Osteocyte (in vitro differentiated cells): Measurements from ENCODE around the gene SPRN. TPM values are rescaled to one million over a fixed set of nuclear protein-coding genes. Genes with fewer than 3 reads are reported as not detected.
"Not testable (repeated sequence)": the region's sequence is repeated elsewhere in the genome, so short reads cannot be mapped to it uniquely, and the experiment has no call there.

Experiments used
- DNase-seq: peaks from one replicate; pipeline ENCODE4 v3.0.0; 2021; ENCODE audit warnings: mixed read lengths; ENCODE audit not compliant: unreplicated experiment; ENCODE audit errors: extremely low spot score
- H3K27ac Mint-ChIP-seq: one replicate; pipeline ENCODE4 v1.8.0; 2021; ENCODE audit warnings: mild to moderate bottlenecking, mixed read lengths; ENCODE audit not compliant: unreplicated experiment
- H3K27me3 Mint-ChIP-seq: one replicate; pipeline ENCODE4 v1.8.0; 2021; ENCODE audit warnings: mixed read lengths; ENCODE audit not compliant: unreplicated experiment
- H3K36me3 Mint-ChIP-seq: one replicate; pipeline ENCODE4 v1.8.0; 2021; ENCODE audit warnings: mixed read lengths; ENCODE audit not compliant: unreplicated experiment
- H3K4me1 Mint-ChIP-seq: one replicate; pipeline ENCODE4 v1.8.0; 2021; ENCODE audit warnings: mixed read lengths; ENCODE audit not compliant: unreplicated experiment
- H3K4me3 Mint-ChIP-seq: one replicate; pipeline ENCODE4 v1.8.0; 2021; ENCODE audit warnings: mild to moderate bottlenecking, moderate library complexity, mixed read lengths; ENCODE audit not compliant: unreplicated experiment
- H3K9me3 Mint-ChIP-seq: one replicate; pipeline ENCODE4 v1.8.0; 2021; ENCODE audit warnings: mixed read lengths; ENCODE audit not compliant: unreplicated experiment
- total RNA-seq: library from RNA; stranded (reverse); gene quantifications from 2 replicates; pipeline ENCODE4 v1.2.1, GENCODE V29; 2021
- TF ChIP-seq, protein P1 (sequence below): fragments of 200-600 bp; sonication (generic); IDR thresholded peaks from 2 replicates; pipeline ENCODE4 v1.5.0; 2021; ENCODE audit warnings: antibody characterized with exemption, mild to moderate bottlenecking, moderate library complexity

SPRN gene
- total RNA-seq, 1 donor from 2014 or later: 2.2 TPM

DNA sequence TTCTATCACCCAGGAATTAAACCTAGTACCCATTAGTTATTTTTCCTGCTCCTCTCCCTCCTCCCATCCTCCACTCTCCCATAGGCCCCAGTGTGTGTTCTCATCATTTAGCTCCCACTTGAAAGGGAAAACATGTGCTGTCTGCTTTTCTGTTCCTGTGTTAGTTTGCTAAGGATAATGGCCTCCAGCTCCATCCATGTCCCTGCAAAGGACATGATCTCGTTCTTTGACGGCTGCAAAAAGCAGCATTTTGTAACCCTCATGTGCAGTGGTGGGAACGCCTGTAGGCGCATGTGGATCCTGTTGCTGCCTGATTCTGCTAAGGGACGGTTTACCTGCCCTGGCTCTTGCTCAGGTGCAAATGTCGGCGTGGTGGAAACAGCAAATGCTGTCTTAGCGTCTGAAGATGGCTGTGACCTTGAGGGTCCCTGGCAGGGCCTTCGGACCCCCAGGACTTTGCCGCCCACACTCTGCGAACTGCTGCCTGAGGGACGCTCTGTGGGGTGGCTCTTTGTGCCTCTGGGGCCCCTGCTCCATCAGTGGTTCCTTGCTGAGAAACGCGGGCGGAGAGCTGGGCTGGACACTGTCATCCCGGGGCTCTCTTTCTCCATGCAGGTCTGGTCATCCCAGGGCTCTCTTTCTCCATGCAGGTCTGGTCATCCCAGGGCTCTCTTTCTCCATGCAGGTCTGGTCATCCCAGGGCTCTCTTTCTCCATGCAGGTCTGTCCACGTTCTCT, 36.0 kb downstream of the SPRN start:
- DNase-seq: no peak
- no peaks in the 10 kb centered on the region for H3K9me3 Mint-ChIP-seq
- H3K36me3 Mint-ChIP-seq: peaks cover 3% of the 10 kb centered on the region
- no peaks in the 10 kb centered on the region for H3K27me3 Mint-ChIP-seq
- H3K27ac Mint-ChIP-seq: no peak overlapping the region
- TF ChIP-seq, protein P1, sequence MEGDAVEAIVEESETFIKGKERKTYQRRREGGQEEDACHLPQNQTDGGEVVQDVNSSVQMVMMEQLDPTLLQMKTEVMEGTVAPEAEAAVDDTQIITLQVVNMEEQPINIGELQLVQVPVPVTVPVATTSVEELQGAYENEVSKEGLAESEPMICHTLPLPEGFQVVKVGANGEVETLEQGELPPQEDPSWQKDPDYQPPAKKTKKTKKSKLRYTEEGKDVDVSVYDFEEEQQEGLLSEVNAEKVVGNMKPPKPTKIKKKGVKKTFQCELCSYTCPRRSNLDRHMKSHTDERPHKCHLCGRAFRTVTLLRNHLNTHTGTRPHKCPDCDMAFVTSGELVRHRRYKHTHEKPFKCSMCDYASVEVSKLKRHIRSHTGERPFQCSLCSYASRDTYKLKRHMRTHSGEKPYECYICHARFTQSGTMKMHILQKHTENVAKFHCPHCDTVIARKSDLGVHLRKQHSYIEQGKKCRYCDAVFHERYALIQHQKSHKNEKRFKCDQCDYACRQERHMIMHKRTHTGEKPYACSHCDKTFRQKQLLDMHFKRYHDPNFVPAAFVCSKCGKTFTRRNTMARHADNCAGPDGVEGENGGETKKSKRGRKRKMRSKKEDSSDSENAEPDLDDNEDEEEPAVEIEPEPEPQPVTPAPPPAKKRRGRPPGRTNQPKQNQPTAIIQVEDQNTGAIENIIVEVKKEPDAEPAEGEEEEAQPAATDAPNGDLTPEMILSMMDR: no peak
- H3K4me1 Mint-ChIP-seq: peaks cover under 1% of the 10 kb centered on the region
- no peak overlapping the region for H3K4me3 Mint-ChIP-seq

DNA sequence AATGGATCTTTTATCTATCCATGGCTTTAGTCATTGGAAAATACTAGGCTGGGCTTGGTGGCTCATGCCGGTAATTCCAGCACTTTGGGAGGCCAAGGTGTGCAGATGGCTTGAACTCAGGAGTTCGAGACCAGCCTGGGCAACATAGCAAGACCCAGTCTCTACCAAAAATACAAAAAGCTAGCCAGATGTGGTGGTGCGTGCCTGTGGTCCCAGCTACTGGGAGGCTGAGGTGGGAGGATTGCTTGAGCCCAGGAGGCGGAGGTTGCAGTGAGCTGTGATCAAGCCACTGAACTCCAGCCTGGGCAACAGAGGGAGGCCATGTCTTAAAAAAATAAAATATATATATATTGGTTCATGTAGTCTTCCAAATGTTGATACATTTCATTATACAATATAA, 37.5 kb downstream of the SPRN start:
- not testable (repeated sequence) for H3K4me1 Mint-ChIP-seq, H3K4me3 Mint-ChIP-seq, H3K36me3 Mint-ChIP-seq, H3K27ac Mint-ChIP-seq, H3K27me3 Mint-ChIP-seq, DNase-seq, H3K9me3 Mint-ChIP-seq

GRCh38 chr10:133385214-133385613, 39.2 kb downstream of the SPRN start:
- H3K27ac Mint-ChIP-seq: no peak overlapping the region
- H3K4me1 Mint-ChIP-seq: no peaks in the 10 kb centered on the region
- TF ChIP-seq, protein P1: no peak
- DNase-seq: no peak
- H3K36me3 Mint-ChIP-seq: peaks cover 4% of the 10 kb centered on the region
- no peak overlapping the region for H3K4me3 Mint-ChIP-seq
- no peaks in the 10 kb centered on the region for H3K27me3 Mint-ChIP-seq
- no peaks in the 10 kb centered on the region for H3K9me3 Mint-ChIP-seq

DNA sequence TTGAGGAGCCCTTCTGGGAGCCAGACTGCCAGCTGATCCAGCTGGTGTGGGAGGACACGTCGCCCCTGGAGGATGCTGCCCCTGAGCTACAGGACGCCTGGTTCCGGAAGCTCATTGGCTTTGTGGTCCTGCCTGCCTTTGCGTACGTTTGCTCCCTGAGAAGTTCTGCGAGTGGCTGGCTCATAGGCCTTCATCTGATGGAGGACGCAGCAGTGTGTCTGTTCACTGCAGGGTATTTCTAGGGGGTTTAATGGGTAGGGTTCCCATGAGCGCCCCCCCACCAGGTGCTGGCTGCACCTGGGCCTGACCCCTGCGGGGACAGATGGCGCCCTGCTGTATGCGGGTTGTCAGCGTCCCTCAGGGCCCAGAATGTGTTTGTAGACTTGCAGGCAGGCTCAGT, 40.4 kb downstream of the SPRN start:
- Mint-ChIP-seq H3K27ac (no peak overlapping the region), H3K4me3 (no peak overlapping the region), H3K36me3 (peaks cover 4% of the 10 kb centered on the region), H3K9me3 (no peaks in the 10 kb centered on the region), H3K4me1 (no peaks in the 10 kb centered on the region), H3K27me3 (no peaks in the 10 kb centered on the region)
- TF ChIP-seq, protein P1: no peak
- no peak for DNase-seq

DNA sequence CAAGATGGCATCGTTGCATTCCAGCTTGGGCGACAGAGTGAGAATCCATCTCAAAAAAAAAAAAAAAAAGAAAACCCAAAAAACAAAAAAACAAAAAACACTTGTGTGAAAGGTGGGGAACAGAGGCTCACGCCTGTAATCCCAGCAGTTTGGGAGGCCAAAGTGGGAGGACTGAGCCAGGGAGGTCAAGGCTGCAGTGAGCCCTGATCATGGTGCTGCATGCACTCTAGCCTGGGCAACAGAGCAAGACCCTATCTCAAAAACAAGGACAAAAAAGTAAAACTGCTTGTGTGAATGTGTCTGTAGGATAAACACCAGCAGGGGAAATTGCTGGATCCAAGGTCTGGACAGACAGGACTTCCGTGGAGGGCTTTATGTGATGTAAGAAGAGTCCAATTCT, 40.9 kb downstream of the SPRN start:
- H3K9me3 Mint-ChIP-seq: no peaks in the 10 kb centered on the region
- no peaks in the 10 kb centered on the region for H3K4me1 Mint-ChIP-seq
- H3K27ac Mint-ChIP-seq: no peak overlapping the region
- TF ChIP-seq, protein P1: no peak
- H3K36me3 Mint-ChIP-seq: peaks cover 4% of the 10 kb centered on the region
- no peaks in the 10 kb centered on the region for H3K27me3 Mint-ChIP-seq
- DNase-seq: no peak
- H3K4me3 Mint-ChIP-seq: no peak overlapping the region
